Measurements from ENCODE around the gene OSBPL5.

DNA sequence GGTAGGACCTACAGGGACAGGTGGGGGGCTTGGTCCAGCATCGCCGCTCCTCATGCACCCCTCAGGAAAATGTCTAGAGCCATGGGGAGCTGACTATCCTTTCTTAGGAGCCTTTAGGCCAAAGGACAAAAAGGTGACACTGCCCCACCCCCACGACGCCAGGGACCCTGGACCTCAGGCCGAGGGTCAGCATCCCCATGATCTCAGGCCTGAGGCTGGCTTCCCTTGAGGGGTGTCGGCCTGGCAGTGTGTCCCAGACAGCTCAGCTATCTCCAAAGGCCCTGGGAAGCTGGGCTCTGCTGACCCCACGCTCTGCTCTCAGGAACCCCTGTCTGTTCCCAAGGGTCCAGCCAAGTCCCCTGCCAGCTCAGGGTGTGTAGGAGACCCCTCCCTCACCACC is 37.2 kb upstream of the OSBPL5 start:
- TF ChIP-seq SCRT1 (tag by site-specific recombination; IDR thresholded peaks at IDR 0.05; ENCODE audit: borderline replicate concordance) (no peak), ZNF239 (tag by site-specific recombination; IDR thresholded peaks at IDR 0.05) (no peak)

Data from HEK293 (cell line).